Endothelial cell of hepatic sinusoid (primary cell): Measurements from ENCODE around the gene JMJD6.

ENCODE experiments used
- in situ Hi-C: cut with HindIII; loops from 2 replicates; pipeline ENCODE4 v1.10.0; 2017; ENCODE audit warnings: low sequenced_read_pairs

JMJD6 gene

GRCh38 chr17:76726231-76726775, at the start of gene JMJD6:
Gene JMJD6 (minus strand): TSS chr17:76726606. CDS start chr17:76726475, 131 bp downstream.
- in situ Hi-C loops, result loop anchor here (25.0 kb wide), 1 partner anchor 436 kb away; no protein-coding TSS in a partner anchor

- in situ Hi-C loops, result no loop called here
These were observed 48.7 kb upstream of the JMJD6 start for GRCh38 chr17:76775021-76775600.

- in situ Hi-C loops, result no loop called here
These were observed 46.6 kb upstream of the JMJD6 start for GRCh38 chr17:76772842-76773525.

DNA sequence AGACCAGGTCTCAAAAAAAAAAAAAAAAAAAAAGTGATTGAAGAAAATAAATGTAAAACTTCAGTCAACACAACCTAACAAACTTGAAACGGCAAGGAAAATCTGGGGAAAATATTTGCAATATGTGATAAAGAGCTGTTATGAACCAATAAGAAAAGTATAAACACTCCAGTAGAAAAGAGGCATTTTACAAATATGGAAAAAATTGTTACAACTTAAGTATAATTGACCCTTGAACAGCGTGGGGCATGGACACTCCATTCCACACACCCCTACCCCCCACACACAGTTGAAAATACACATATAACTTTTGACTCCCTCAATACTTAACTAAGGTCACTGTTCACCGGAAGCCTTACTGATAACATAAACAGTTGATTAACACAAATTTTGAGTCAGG, 32.2 kb upstream of the JMJD6 start:
- in situ Hi-C loops, result no loop called here

GRCh38 chr17:76757256-76757655, 30.9 kb upstream of the JMJD6 start:
- in situ Hi-C loops, result no loop called here

GRCh38 chr17:76755285-76755684, 28.9 kb upstream of the JMJD6 start:
- in situ Hi-C loops, result no loop called here

- in situ Hi-C loops, result no loop called here
These were observed 26.9 kb upstream of the JMJD6 start for GRCh38 chr17:76753061-76753961.

DNA sequence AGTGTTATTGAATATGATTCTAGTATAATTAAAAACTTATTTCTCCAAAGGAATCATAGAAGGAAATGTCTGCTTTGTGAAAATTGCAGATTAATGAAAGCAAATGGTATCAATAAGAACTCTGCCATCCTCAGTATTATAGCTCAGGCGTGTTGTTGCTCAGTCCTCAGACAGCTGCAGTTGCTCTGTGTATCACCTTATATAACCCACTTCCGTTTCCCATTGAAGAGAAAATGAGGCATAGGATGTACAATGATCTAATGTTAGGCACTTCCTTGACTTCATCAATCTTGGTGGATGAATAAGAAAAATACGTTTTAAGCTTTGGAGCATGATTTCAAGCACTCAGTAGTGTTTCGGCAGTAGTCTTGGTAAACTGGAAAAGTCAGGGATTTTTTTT, 25.6 kb upstream of the JMJD6 start:
- in situ Hi-C loops, result no loop called here

GRCh38 chr17:76751416-76751993, 25.1 kb upstream of the JMJD6 start:
- in situ Hi-C loops, result no loop called here

GRCh38 chr17:76748657-76749056, 22.3 kb upstream of the JMJD6 start:
- in situ Hi-C loops, result loop anchor here (10.0 to 25.0 kb wide), 2 partner anchors 286 to 414 kb away; no protein-coding TSS in a partner anchor

DNA sequence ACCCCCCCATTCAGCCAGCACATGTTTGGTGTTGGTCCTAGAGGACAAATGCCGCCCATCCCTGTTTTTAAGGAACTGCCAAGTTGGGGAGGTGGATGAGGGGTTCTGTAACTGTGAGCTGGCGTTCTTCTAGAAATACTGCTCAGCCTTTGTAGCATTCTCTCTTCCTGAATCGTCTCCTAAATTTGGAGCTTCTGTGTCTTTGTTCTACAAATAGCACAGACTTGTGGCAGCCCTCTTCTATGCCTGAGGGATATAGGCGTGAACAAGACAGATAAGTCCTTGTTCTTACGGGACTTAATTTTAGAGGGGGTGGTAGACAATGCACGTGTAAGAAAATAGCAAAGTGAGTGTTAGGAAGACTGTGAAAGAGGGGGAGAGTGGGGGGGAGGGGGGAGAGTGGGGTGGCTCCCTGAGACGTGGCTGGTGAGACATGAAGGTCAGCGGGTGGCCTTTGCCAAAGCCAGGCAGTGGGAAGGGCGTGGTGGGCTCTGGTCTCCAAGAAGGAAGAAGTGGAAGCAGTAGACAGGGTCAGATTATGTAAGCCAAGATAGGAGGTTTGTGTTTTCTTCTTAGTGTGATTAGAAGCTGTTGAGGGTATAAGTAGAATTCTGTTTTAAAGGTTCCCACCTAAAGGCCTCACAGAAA, 21.4 kb upstream of the JMJD6 start:
- in situ Hi-C loops, result loop anchor here (10.0 to 25.0 kb wide), 2 partner anchors 287 to 414 kb away; no protein-coding TSS in a partner anchor

DNA sequence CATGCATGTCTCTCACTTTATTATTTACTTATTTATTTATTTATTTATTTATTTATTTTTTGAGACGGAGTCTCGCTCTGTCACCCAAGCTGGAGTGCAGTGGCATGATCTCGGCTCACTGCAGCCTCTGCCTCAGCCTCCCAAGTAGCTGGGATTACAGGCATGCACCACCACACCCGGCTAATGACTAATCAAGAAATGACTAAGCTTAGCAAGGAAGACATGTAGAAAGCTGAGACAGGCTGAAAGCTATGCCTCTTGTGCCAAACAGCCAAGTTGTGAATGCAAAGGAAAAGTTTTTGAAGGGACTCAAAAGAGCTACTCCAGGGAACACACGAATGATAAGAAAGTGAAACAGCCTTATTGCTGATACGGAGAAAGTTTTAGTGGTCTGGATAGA, 19.4 kb upstream of the JMJD6 start:
- in situ Hi-C loops, result loop anchor here (10.0 to 25.0 kb wide), 2 partner anchors 289 to 417 kb away; no protein-coding TSS in a partner anchor

GRCh38 chr17:76744747-76745146, 18.3 kb upstream of the JMJD6 start:
- in situ Hi-C loops, result loop anchor here (10.0 to 25.0 kb wide), 2 partner anchors 290 to 418 kb away; no protein-coding TSS in a partner anchor

DNA sequence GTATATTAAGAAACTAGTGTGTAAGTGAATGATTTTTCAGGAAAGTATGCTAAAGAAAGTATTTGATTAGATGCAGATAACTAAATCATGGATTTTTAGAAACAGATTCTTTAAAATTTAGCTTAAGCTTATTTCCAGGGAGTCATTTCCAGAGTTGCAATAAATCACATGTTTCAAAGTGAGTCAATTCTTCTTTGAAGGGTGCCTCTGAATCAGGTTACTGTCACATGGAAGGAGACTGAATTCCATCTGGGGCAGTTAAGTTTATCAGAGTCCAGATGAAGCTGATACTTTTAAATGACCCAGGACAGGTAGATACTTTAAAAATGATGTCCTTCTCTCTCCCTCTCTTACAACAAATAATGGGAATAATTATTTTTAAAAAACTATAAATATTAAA, 16.6 kb upstream of the JMJD6 start:
- in situ Hi-C loops, result loop anchor here (10.0 to 25.0 kb wide), 2 partner anchors 292 to 419 kb away; no protein-coding TSS in a partner anchor

DNA sequence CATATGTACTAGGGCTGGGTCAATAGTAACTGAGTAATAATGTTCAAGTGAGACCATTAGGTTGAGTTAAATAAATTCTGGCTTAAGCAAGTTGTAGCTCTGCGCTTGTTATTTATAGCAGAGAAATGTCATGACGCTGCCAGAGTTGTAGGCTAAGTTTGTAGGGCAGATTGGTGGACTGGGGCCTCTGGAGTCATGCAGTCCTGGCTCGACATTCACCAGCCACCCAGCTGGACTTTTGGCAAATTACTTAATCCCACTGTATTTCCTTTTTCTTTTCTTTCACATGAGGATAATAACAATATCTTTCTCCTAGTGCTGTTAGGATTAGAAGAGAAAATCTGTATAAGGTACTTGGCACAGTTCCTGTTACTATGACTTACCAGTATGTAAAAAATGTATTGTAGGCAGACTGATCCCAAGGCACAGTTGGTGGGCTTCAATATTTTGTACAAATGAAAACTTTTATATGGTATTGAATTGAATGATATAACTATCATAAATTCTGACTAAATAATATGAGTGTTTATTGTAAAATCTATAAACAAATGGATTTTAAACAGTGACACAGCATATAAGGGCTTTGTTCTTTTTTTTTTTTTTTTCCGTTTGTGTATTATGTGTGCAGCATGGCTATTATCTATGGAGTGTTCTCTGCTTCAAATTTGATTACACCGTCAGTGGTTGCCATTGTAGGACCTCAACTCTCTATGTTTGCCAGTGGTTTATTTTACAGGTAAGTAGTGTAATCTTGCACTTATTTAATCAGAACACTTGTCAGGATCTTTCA, 14.1 kb upstream of the JMJD6 start:
- in situ Hi-C loops, result loop anchor here (10.0 to 25.0 kb wide), 2 partner anchors 294 to 422 kb away; no protein-coding TSS in a partner anchor

DNA sequence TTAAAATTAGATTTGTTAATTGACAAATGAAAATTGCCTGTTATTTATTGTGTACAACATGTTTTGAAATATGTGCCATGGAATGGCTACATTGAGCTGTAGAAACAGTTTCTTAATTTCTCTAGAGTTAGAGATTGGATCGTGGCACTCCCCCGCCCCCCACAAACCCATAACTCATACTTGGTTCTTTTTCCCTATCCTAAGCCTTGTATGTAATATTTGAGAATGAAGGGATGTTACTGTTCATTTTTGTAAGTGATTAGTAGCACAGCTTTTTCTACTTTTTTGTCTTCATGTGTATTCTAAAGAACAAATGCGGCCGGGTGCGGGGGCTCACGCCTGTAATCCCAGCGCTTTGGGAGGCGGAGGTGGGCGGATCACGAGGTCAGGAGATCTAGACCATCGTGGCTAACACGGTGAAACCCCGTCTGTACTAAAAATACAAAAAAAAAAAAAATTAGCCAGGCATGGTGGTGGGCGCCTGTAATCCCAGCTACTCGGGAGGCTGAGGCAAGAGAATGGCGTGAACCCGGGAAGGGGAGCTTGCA, 13.2 kb upstream of the JMJD6 start:
- in situ Hi-C loops, result loop anchor here (10.0 to 25.0 kb wide), 2 partner anchors 295 to 423 kb away; no protein-coding TSS in a partner anchor

- in situ Hi-C loops, result loop anchor here (25.0 kb wide), 1 partner anchor 424 kb away; no protein-coding TSS in a partner anchor
These were observed 12.1 kb upstream of the JMJD6 start for GRCh38 chr17:76738468-76738850.

DNA sequence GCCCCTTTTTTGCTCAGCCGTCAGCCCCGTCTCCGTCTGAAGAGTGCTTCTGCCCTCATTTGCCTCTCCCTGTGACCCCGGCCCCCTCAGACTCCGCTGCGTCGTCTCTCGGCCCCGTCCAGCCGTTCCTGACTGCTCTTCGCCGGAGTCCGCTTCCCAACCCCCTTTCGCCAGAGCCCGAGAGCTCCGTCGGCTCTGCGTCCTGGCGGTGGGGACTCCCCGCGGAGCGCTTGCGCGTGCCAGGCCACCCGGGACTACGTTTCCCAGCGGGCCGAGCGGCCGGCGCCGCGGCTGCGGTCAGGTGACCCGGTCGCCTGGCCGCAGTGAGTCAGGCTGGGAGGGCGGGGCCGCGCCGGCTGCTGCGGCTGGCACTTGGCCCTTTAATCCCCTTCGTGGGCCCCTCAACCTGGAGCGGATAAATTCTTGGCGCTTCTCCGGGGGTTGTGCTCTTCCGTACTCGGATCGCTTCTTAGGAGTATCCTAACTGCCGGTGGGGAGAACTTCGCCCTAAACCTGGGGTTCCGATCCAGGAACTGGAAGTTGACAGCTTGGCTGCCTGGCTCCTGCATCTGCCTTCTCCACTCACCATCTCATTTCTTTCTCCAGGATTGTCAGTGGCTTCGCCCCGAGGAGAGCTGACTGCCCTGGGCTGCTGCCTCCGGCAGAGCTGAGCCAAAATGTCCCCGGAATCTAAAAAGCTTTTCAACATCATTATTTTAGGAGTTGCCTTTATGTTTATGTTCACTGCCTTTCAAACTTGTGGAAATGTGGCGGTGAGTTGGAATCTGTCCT, 11.5 kb upstream of the JMJD6 start, which contains the start of gene MFSD11:
Gene MFSD11, plus strand, starts transcription at position 444 of the 792 bp plus-strand sequence. Its CDS starts 234 bp downstream, at position 678.
- in situ Hi-C loops, result loop anchor here (25.0 kb wide), 1 partner anchor 424 kb away; no protein-coding TSS in a partner anchor
